Measurements from ENCODE around the gene AFAP1. TPM values are rescaled to one million over a fixed set of nuclear protein-coding genes. Genes with fewer than 3 reads are reported as not detected.

Gene AFAP1
- total and polyA plus RNA-seq, 2 of the 4 experiments (the other 2 are of a cell fraction), result 48.2 to 80.9 TPM

DNA sequence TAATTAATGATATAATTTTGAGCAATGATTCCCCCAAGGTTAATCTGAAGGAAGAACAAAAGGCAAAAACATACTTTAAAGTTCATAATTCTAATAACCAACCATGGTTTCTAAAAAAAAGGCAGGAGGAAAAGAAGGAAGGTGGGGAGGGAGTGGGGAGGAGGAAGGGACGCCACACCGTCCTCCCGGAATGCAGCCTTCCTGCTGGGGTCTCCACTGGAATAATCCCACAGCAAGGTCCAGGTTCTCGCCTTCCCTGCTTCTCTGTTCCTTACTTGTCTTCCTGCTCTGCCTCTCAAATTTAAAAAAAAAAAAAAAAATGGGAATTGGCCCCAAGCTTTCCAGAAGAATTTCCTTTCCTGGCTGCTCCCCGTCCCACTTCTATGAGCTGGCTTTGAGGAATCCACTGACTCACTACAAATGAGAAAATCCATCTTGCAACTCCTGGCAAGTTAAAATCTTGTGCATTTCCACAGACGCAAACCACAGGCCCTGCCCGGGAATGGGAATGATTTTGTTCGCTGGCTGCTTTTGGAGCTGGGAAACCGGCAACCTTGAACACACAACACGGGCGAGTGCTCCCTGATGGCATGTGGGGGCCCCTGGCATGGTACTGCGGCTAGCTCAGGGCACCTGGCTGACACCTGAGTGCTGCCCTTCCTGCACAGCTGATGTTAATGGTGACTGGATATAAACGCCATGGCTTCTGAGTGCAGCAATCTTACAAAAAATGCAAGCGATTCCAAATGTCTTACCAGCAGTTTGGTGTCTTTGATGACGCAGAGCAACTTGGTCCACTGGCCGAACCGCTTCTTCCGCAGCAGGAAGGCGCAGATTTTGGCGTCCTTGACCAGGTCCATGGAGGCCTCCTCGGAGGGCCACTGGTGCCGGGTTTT lies 97.0 kb downstream of the AFAP1 start:
- peaks cover 38% of the 10 kb centered on the region for H3K36me3 ChIP-seq (ENCODE audit: control insufficient read depth, insufficient read depth, low read length)
- 14% methylated on average over 15 of the region's 22 CpGs; no CpG with 5 or more reads in 1 of the 2 experiments for WGBS, 2 experiments (ENCODE audit: extremely low coverage in 2 of 2, insufficient read length in 1 of 2)
- 0 out of 2 replicates have a peak, but pooled peaks have one; percentile 16 for TF ChIP-seq MXI1 (IDR thresholded peaks at IDR 0.05; ENCODE audit: borderline replicate concordance, low read depth, low read length)
- TF ChIP-seq NFE2L2 (IDR thresholded peaks at IDR 0.05; ENCODE audit: low read depth, low read length), result peak; percentile 56; the same call in 1 of the 2 replicates
- 0 out of 2 replicates have a peak, but pooled peaks have one; percentile 20 for TF ChIP-seq BHLHE40 (IDR thresholded peaks at IDR 0.05; ENCODE audit: low read depth, low read length)
- TF ChIP-seq MAFK (IDR thresholded peaks at IDR 0.05; ENCODE audit: low read depth, low read length), result no peak; the same call in 1 of the 2 replicates
- TF ChIP-seq, protein P1, sequence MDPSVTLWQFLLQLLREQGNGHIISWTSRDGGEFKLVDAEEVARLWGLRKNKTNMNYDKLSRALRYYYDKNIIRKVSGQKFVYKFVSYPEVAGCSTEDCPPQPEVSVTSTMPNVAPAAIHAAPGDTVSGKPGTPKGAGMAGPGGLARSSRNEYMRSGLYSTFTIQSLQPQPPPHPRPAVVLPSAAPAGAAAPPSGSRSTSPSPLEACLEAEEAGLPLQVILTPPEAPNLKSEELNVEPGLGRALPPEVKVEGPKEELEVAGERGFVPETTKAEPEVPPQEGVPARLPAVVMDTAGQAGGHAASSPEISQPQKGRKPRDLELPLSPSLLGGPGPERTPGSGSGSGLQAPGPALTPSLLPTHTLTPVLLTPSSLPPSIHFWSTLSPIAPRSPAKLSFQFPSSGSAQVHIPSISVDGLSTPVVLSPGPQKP (IDR thresholded peaks at IDR 0.05; ENCODE audit: borderline replicate concordance, low read depth, low read length), result no peak
- peak; percentile 79; the same call in 1 of the 2 replicates for TF ChIP-seq MAZ (IDR thresholded peaks at IDR 0.05; ENCODE audit: borderline replicate concordance, low read depth, low read length)
- TF ChIP-seq SMC3 (IDR thresholded peaks at IDR 0.05; ENCODE audit: low read depth, low read length), result no peak
- TF ChIP-seq, protein P2, sequence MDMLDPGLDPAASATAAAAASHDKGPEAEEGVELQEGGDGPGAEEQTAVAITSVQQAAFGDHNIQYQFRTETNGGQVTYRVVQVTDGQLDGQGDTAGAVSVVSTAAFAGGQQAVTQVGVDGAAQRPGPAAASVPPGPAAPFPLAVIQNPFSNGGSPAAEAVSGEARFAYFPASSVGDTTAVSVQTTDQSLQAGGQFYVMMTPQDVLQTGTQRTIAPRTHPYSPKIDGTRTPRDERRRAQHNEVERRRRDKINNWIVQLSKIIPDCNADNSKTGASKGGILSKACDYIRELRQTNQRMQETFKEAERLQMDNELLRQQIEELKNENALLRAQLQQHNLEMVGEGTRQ (IDR thresholded peaks at IDR 0.05; ENCODE audit: low read depth, low read length), result no peak
- TF ChIP-seq RAD21 (IDR thresholded peaks at IDR 0.05; ENCODE audit: low read length), result peak; percentile 19
- TF ChIP-seq FOS (IDR thresholded peaks at IDR 0.05; ENCODE audit: low read depth, low read length), result peak; percentile 96
- TF ChIP-seq RCOR1 (IDR thresholded peaks at IDR 0.05; ENCODE audit: insufficient replicate concordance, low read length), result no peak
- TF ChIP-seq CEBPB (IDR thresholded peaks at IDR 0.05; ENCODE audit: low read depth, low read length), result peak; percentile 78; the same call in 1 of the 2 replicates
- peak; percentile 41; the same call in 1 of the 2 replicates for TF ChIP-seq POLR2A (IDR thresholded peaks at IDR 0.05; ENCODE audit: low read depth, low read length)
- TF ChIP-seq RFX5 (IDR thresholded peaks at IDR 0.05; ENCODE audit: low read depth, low read length), result no peak
- TF ChIP-seq CHD1 (IDR thresholded peaks at IDR 0.05; ENCODE audit: low read depth, low read length), result no peak

More for the DNA sequence above, 97.0 kb downstream of the AFAP1 start:
- Histone ChIP-seq H4K5ac (ENCODE audit: low read depth, low read length) (peak overlapping the region; percentile 97), H3K9me1 (ENCODE audit: insufficient read depth, low read length) (peaks cover 31% of the 10 kb centered on the region), H4K91ac (ENCODE audit: insufficient read depth, low read depth, low read length) (peak overlapping the region; percentile 100), H2AK5ac (ENCODE audit: low read depth, low read length) (peak overlapping the region; percentile 100), H3K14ac (replicated peaks; ENCODE audit: low read depth, low read length) (peak overlapping the region; percentile 95), H3K9ac (ENCODE audit: low read depth, low read length) (peak overlapping the region; percentile 98), H3K23ac (ENCODE audit: low read depth, low read length) (peak overlapping the region; percentile 100), H3K27me3 (ENCODE audit: control insufficient read depth, insufficient read depth, low read length) (no peaks in the 10 kb centered on the region), H3K4ac (ENCODE audit: low read depth, low read length) (peak overlapping the region; percentile 100), H2BK120ac (ENCODE audit: low read depth, low read length) (peak overlapping the region; percentile 99), H3K4me2 (ENCODE audit: low read depth, low read length) (peak overlapping the region; percentile 79), H3K4me1 (ENCODE audit: control insufficient read depth, insufficient read depth, low read length) (peaks cover 34% of the 10 kb centered on the region), H3K56ac (ENCODE audit: extremely low read depth, insufficient read depth, low read length) (peak overlapping the region; percentile 100), H2BK5ac (ENCODE audit: low read depth, low read length, poor library complexity, severe bottlenecking) (peak overlapping the region; percentile 100), H3K79me1 (ENCODE audit: low read depth in 1 of 2, low read length in 2 of 2) (peaks cover 37 to 76% of the 10 kb centered on the region in 2 experiments), H3K18ac (ENCODE audit: low read depth, low read length) (peak overlapping the region; percentile 97), H3K27ac (ENCODE audit: insufficient read depth, low read length) (peak overlapping the region; percentile 99), H4K20me1 (ENCODE audit: insufficient read depth, low read length) (peaks cover 3% of the 10 kb centered on the region; the same call in 1 of the 2 replicates), H3K9me3 (ENCODE audit: control insufficient read depth, insufficient read depth, low read length) (no peaks in the 10 kb centered on the region), H4K8ac (ENCODE audit: low read depth in 2 of 2, low read length in 2 of 2) (peak overlapping the region; percentile 99 to 100), H2BK15ac (ENCODE audit: low read depth, low read length) (peak overlapping the region; percentile 96; the same call in 2 of the 3 replicates), H2AFZ (replicated peaks; ENCODE audit: low read length, poor library complexity) (peak overlapping the region; percentile 73), H3K4me3 (ENCODE audit: insufficient read depth, low read depth, low read length) (peak overlapping the region; percentile 15; the same call in 1 of the 2 replicates), H2BK20ac (ENCODE audit: low read depth, low read length) (peak overlapping the region; percentile 99), H2AK9ac (replicated peaks; ENCODE audit: low read depth, low read length, poor library complexity) (peak overlapping the region; percentile 100)
- dilution Hi-C loops (cut with HindIII; ENCODE audit: low sequenced_read_pairs, unreplicated experiment), result no loop called here
- intact Hi-C loops (cut with micrococcal nuclease), result loop anchor here (2.0 kb wide), 1 partner anchor 14 kb away; no protein-coding TSS in a partner anchor
- ATAC-seq (ENCODE audit: low read depth), result peak; percentile 51
- peak; percentile 99 for DNase-seq
- POLR2A ChIA-PET (ENCODE audit: unreplicated experiment), result interaction anchor here (0.6 to 1.6 kb wide), 4 partner anchors 11 to 102 kb away, joined by 3 to 4 read pairs (median 3); partner anchors contain the start of gene AFAP1
- BruUV-seq (replicated peaks), result TSS peak; percentile 94
- CTCF ChIA-PET, result interaction anchor here (0.6 to 2.2 kb wide), 4 partner anchors 36 to 859 kb away, joined by 3 to 10 read pairs (median 6); no protein-coding TSS in a partner anchor
- in situ Hi-C loops (cut with MboI; ENCODE audit: low sequenced_read_pairs), result no loop called here

All from IMR-90 (cell line).